ENCODE data around the gene ROR2.

DNA sequence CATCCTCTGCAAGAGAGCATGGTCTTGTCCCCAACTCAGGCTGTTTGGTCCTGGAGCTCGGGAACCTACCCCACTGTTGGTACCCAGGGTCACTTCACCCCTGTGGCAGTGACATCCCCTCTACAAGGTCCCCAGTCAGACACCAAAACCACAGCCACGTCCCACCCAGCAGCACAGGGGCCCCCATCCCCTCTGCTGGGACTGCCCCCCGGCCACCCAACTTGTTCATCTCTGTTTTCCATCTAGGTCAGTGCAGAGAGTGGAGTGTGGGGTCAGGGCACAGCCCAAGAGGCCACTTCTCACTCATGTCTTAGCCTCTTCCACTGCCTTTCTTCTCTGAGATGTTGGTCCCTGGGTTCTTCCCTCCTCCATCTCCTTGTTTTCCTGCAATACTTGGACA is 292.5 kb downstream of the ROR2 start:
- no peak for TF ChIP-seq CTCF (conservative IDR thresholded peaks at IDR 0.05; ENCODE audit: low read depth in 2 of 2)
- no peak for TF ChIP-seq EZH2 (IDR thresholded peaks at IDR 0.05; ENCODE audit: low read depth, unreplicated experiment)

Data from GM23338 (cell line).